Measurements from ENCODE around the gene ITGA5. TPM values are rescaled to one million over a fixed set of nuclear protein-coding genes. Genes with fewer than 3 reads are reported as not detected.

ITGA5 gene
- total and polyA plus RNA-seq, 9 of the 15 experiments (the other 6 are each of a cell fraction or from before 2014, with no cell fraction given), result 9.1 to 82.1 (median 47.4) TPM

DNA sequence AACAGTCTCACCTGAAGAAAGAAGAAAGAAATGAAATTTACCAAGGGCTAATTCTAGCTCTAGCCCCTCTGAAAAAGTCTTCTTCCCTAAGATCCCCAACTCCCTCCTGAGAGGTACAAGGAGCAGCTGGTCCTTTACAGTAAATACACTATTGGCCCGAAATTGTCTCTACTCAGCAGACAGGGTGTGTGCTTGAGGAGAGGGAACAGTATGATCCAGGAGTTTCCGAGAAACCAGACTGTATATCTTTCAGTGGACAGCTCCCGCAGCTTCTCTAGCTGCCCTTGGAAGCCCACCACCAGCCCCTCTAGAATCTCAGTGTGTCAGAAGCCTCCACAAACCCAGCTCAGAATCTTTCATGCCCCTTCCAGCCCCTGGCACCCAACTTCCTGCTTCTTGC, 62.8 kb downstream of the ITGA5 start (continued):
- TF ChIP-seq, protein P1, sequence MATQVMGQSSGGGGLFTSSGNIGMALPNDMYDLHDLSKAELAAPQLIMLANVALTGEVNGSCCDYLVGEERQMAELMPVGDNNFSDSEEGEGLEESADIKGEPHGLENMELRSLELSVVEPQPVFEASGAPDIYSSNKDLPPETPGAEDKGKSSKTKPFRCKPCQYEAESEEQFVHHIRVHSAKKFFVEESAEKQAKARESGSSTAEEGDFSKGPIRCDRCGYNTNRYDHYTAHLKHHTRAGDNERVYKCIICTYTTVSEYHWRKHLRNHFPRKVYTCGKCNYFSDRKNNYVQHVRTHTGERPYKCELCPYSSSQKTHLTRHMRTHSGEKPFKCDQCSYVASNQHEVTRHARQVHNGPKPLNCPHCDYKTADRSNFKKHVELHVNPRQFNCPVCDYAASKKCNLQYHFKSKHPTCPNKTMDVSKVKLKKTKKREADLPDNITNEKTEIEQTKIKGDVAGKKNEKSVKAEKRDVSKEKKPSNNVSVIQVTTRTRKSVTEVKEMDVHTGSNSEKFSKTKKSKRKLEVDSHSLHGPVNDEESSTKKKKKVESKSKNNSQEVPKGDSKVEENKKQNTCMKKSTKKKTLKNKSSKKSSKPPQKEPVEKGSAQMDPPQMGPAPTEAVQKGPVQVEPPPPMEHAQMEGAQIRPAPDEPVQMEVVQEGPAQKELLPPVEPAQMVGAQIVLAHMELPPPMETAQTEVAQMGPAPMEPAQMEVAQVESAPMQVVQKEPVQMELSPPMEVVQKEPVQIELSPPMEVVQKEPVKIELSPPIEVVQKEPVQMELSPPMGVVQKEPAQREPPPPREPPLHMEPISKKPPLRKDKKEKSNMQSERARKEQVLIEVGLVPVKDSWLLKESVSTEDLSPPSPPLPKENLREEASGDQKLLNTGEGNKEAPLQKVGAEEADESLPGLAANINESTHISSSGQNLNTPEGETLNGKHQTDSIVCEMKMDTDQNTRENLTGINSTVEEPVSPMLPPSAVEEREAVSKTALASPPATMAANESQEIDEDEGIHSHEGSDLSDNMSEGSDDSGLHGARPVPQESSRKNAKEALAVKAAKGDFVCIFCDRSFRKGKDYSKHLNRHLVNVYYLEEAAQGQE (IDR thresholded peaks at IDR 0.05; ENCODE audit: borderline replicate concordance), result peak; percentile 30; the same call in 1 of the 2 replicates
- TF ChIP-seq, protein P1 (CRISPR knock-in tag; IDR thresholded peaks at IDR 0.05; ENCODE audit: low read depth), result no peak
- TF ChIP-seq ZNF324 (CRISPR knock-in tag; IDR thresholded peaks at IDR 0.05), result no peak
- peak; percentile 35 for TF ChIP-seq NFIC (IDR thresholded peaks at IDR 0.05)
